SU-DHL-6 (cell line): ENCODE measurements around the gene FHAD1.

ENCODE experiments used
- H2AFZ ChIP-seq: fragments of 200-600 bp; sonication (generic); 2 replicates; pipeline ENCODE4 v1.6.1; 2014; ENCODE audit warnings: low read depth, mild to moderate bottlenecking, moderate library complexity, mixed read lengths, antibody characterized with exemption, low read length; ENCODE audit not compliant: severe bottlenecking
- H3F3A ChIP-seq: fragments of 200-600 bp; shearing (Covaris generic); 2 replicates; pipeline ENCODE4 v1.6.0; 2016; ENCODE audit warnings: antibody characterized with exemption, mild to moderate bottlenecking; ENCODE audit not compliant: insufficient read depth
- H3K27ac ChIP-seq: fragments of 200-600 bp; sonication (generic); 2 replicates; pipeline ENCODE4 v1.5.1; 2016; ENCODE audit warnings: low read depth, mild to moderate bottlenecking, low read length, moderate library complexity, mixed read lengths
- H3K27me3 ChIP-seq: fragments of 200-600 bp; sonication (generic), shearing (Covaris generic); 2 replicates; pipeline ENCODE4 v1.6.0; 2014; ENCODE audit warnings: mild to moderate bottlenecking, low read length
- H3K36me3 ChIP-seq: fragments of 200-600 bp; sonication (generic); 2 replicates; pipeline ENCODE4 v1.6.1; 2014; ENCODE audit warnings: mild to moderate bottlenecking, low read length, mixed read lengths
- H3K4me2 ChIP-seq: fragments of 300-600, 200-600 bp; shearing (Covaris generic), sonication (generic); 2 replicates; pipeline ENCODE4 v1.6.0; 2014; ENCODE audit warnings: low read length, low read depth, mild to moderate bottlenecking; ENCODE audit not compliant: poor library complexity, severe bottlenecking
- H3K4me3 ChIP-seq: fragments of 200-600 bp; sonication (generic); 2 replicates; pipeline ENCODE4 v1.5.1; 2014; ENCODE audit warnings: antibody characterized with exemption, low read length, mild to moderate bottlenecking, mixed read lengths; ENCODE audit not compliant: insufficient read depth, poor library complexity, severe bottlenecking
- H3K79me2 ChIP-seq: fragments of 200-600 bp; sonication (generic); 2 replicates; pipeline ENCODE4 v1.6.1; 2014; ENCODE audit warnings: mild to moderate bottlenecking, low read length, moderate library complexity; ENCODE audit not compliant: insufficient read depth
- H3K9ac ChIP-seq: fragments of 200-600 bp; sonication (generic); 2 replicates; pipeline ENCODE4 v1.7.0; 2014; ENCODE audit warnings: mild to moderate bottlenecking, low read length
- H3K9me2 ChIP-seq: fragments of 200-600 bp; sonication (generic); replicated peaks from 2 replicates; pipeline ENCODE4 v1.6.1; 2014; ENCODE audit warnings: low read length; ENCODE audit not compliant: insufficient read depth
- H3K9me3 ChIP-seq: fragments of 200-600 bp; sonication (generic); 2 replicates; pipeline ENCODE4 v1.6.1; 2014; ENCODE audit warnings: low read length, mixed read lengths; ENCODE audit not compliant: insufficient read depth
- H4K20me1 ChIP-seq: fragments of 200-600 bp; sonication (generic); 2 replicates; pipeline ENCODE4 v1.6.1; 2014; ENCODE audit warnings: low read depth, mild to moderate bottlenecking, antibody characterized with exemption, low read length, moderate library complexity, mixed read lengths
- CTCF ChIP-seq: fragments of 200-600 bp; sonication (generic); IDR thresholded peaks from one replicate; pipeline ENCODE4 v1.5.1; 2017; ENCODE audit warnings: antibody characterized with exemption, mild to moderate bottlenecking, low read length, moderate library complexity; ENCODE audit not compliant: insufficient read depth, poor library complexity, severe bottlenecking
- EZH2phosphoT487 ChIP-seq: fragments of 200-600 bp; sonication (generic), shearing (Covaris generic); conservative IDR thresholded peaks from 2 replicates; pipeline ENCODE4 v1.6.1; 2018; ENCODE audit warnings: mild to moderate bottlenecking, antibody characterized with exemption, low read length, moderate library complexity, mixed read lengths

FHAD1 gene

GRCh38 chr1:15441247-15441646 is 194.2 kb downstream of the FHAD1 start:
- no peaks in the 10 kb centered on the region for H3K36me3 ChIP-seq
- no peak overlapping the region for H3K4me3 ChIP-seq
- H3K9me3 ChIP-seq, result no peaks in the 10 kb centered on the region
- H2AFZ ChIP-seq, result no peak overlapping the region
- H4K20me1 ChIP-seq, result no peaks in the 10 kb centered on the region
- H3K27ac ChIP-seq, result no peak overlapping the region
- H3K9ac ChIP-seq, result no peak overlapping the region
- no peak overlapping the region for H3K4me2 ChIP-seq
- no peaks in the 10 kb centered on the region for H3K79me2 ChIP-seq
- no peak for TF ChIP-seq CTCF
- TF ChIP-seq EZH2phosphoT487, result no peak
- no peaks in the 10 kb centered on the region for H3F3A ChIP-seq
- no peaks in the 10 kb centered on the region for H3K27me3 ChIP-seq
- no peaks in the 10 kb centered on the region for H3K9me2 ChIP-seq

GRCh38 chr1:15442119-15442518 is 195.1 kb downstream of the FHAD1 start:
- Histone ChIP-seq H3K4me2 (no peak overlapping the region), H3K4me3 (no peak overlapping the region), H3F3A (no peaks in the 10 kb centered on the region), H4K20me1 (no peaks in the 10 kb centered on the region), H3K9me3 (no peaks in the 10 kb centered on the region), H3K27me3 (no peaks in the 10 kb centered on the region), H3K36me3 (no peaks in the 10 kb centered on the region), H2AFZ (no peak overlapping the region), H3K9ac (no peak overlapping the region), H3K79me2 (no peaks in the 10 kb centered on the region), H3K27ac (no peak overlapping the region), H3K9me2 (no peaks in the 10 kb centered on the region)
- TF ChIP-seq CTCF, result no peak
- no peak for TF ChIP-seq EZH2phosphoT487

GRCh38 chr1:15442759-15443158 is 195.7 kb downstream of the FHAD1 start:
- Histone ChIP-seq H3K4me2 (no peak overlapping the region), H3K79me2 (no peaks in the 10 kb centered on the region), H3K27ac (no peak overlapping the region), H2AFZ (no peak overlapping the region), H3K9me2 (no peaks in the 10 kb centered on the region), H4K20me1 (no peaks in the 10 kb centered on the region), H3F3A (no peaks in the 10 kb centered on the region), H3K9ac (no peak overlapping the region), H3K4me3 (no peak overlapping the region), H3K9me3 (no peaks in the 10 kb centered on the region), H3K36me3 (no peaks in the 10 kb centered on the region), H3K27me3 (no peaks in the 10 kb centered on the region)
- TF ChIP-seq EZH2phosphoT487 (no peak), CTCF (no peak)

GRCh38 chr1:15443281-15443680 is 196.3 kb downstream of the FHAD1 start:
- Histone ChIP-seq H3K9ac (no peak overlapping the region), H3K9me3 (no peaks in the 10 kb centered on the region), H3K4me3 (no peak overlapping the region), H2AFZ (no peak overlapping the region), H3K4me2 (no peak overlapping the region), H4K20me1 (no peaks in the 10 kb centered on the region), H3K36me3 (no peaks in the 10 kb centered on the region), H3K9me2 (no peaks in the 10 kb centered on the region), H3K27me3 (no peaks in the 10 kb centered on the region), H3K27ac (no peak overlapping the region), H3F3A (no peaks in the 10 kb centered on the region), H3K79me2 (no peaks in the 10 kb centered on the region)
- TF ChIP-seq CTCF, result no peak
- TF ChIP-seq EZH2phosphoT487, result no peak
